Breast epithelium (tissue), 4 donors: ENCODE data around the gene ACP3. TPM values are rescaled to one million over a fixed set of nuclear protein-coding genes. Genes with fewer than 3 reads are reported as not detected.

Experiments used
- DNase-seq, 2 donors: peaks; one replicate each; pipeline ENCODE4 v3.0.0-alpha.2; 2019; ENCODE audit warnings: low spot score in 2 of 2
- H3K27ac ChIP-seq, 2 donors: fragments of 200-600 bp; sonication (generic) in 1 of 2; one replicate each; pipeline ENCODE4 v1.5.1; 2016 to 2019; ENCODE audit warnings: mild to moderate bottlenecking in 1 of 2
- H3K27me3 ChIP-seq, 2 donors: fragments of 200-600 bp; sonication (generic) in 1 of 2; one replicate each; pipeline versions ENCODE4 v1.5.1 to v1.6.0; 2017 to 2019; ENCODE audit warnings: control low read depth in 1 of 2, mild to moderate bottlenecking in 1 of 2
- H3K36me3 ChIP-seq: fragments of 200-600 bp; one replicate; pipeline ENCODE4 v1.5.1; 2019
- H3K4me1 ChIP-seq, 2 donors: fragments of 200-600 bp; sonication (generic); one replicate each; pipeline ENCODE4 v1.5.1; 2016 to 2019; ENCODE audit warnings: control low read depth in 1 of 2
- H3K4me3 ChIP-seq, 3 donors: fragments of 200-600 bp; sonication (generic); 1 replicate in 2 of 3; 2 replicates in 1 of 3; pipeline ENCODE4 v1.5.1; 2016 to 2019; ENCODE audit warnings: mild to moderate bottlenecking in 3 of 3, moderate library complexity in 2 of 3
- H3K9me3 ChIP-seq, 2 donors: fragments of 200-600 bp; sonication (generic) in 1 of 2; one replicate each; pipeline ENCODE4 v1.5.1; 2016 to 2019; ENCODE audit warnings: control low read depth in 1 of 2
- POLR2A ChIP-seq: fragments of 450-650 bp; IDR thresholded peaks from one replicate; pipeline ENCODE4 v1.6.1; 2016; ENCODE audit warnings: antibody characterized with exemption, mild to moderate bottlenecking, moderate library complexity
- POLR2AphosphoS5 ChIP-seq, 3 donors: sonication (generic); formaldehyde crosslinking; IDR thresholded peaks; one replicate each; pipeline ENCODE4 v1.6.1; 2017; ENCODE audit warnings: antibody characterized with exemption in 3 of 3
- intact Hi-C: fragments of 100-400 bp; cut with DNase I; formaldehyde crosslinking; loops from one replicate; pipeline ENCODE4 v1.15.1; 2023; ENCODE audit warnings: low total_unique reads
- total RNA-seq, 3 donors: library from RNA; depleted of rRNA; stranded (reverse); fragments of >200 nt; gene quantifications; one replicate each; pipeline ENCODE4 v1.1.0, GENCODE V29; 2016
- TF ChIP-seq, protein P1 (sequence below), 3 donors: fragments of 450-650 bp; IDR thresholded peaks; one replicate each; pipeline ENCODE4 v1.5.1; 2016 to 2017; ENCODE audit warnings: antibody characterized with exemption in 3 of 3, mild to moderate bottlenecking in 3 of 3, moderate library complexity in 3 of 3

Gene ACP3
- total RNA-seq, 3 donors from 2014 or later = 1.8 to 6.9 (median 6.7) TPM

DNA sequence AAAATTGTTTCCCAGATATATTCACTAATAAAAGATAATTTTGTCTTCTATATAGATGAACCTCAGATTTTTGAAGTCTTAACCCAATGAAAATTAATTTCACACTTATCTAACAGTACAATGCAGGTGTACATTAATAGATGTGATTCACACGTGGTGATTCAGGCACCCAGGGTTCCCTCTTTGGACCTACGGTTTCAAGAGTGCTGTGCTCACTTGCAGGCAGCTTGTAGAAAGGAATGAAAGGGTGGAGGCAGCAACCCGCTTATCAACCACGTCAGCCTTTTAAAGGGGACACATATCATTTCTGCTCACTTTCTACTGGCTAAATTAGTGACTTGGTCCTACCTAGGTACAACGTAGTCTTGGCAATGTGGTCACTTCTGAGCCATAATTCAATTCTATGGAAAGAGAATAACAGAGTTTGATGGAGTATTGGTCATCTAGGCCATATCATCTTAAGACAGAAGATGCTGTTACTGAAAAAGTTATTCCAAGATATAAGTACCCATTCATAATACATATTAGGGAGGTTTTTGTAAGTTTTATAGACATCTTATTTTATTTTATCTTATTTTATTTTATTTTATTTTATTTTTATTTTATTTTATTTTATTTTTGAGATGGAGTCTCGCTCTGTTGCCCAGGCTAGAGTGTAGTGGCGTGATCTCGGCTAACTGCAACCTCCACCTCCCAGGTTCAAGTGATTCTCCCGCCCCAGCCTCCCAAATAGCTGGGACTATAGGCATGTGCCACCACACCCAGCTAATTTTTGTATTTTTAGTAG, 37.9 kb downstream of the ACP3 start:
- Histone ChIP-seq H3K36me3 (no peaks in the 10 kb centered on the region), H3K4me1 (no peaks in the 10 kb centered on the region), H3K27me3 (no peaks in the 10 kb centered on the region), H3K4me3 (no peak overlapping the region), H3K9me3 (no peaks in the 10 kb centered on the region), H3K27ac (no peak overlapping the region)
- DNase-seq = no peak
- TF ChIP-seq, protein P1, sequence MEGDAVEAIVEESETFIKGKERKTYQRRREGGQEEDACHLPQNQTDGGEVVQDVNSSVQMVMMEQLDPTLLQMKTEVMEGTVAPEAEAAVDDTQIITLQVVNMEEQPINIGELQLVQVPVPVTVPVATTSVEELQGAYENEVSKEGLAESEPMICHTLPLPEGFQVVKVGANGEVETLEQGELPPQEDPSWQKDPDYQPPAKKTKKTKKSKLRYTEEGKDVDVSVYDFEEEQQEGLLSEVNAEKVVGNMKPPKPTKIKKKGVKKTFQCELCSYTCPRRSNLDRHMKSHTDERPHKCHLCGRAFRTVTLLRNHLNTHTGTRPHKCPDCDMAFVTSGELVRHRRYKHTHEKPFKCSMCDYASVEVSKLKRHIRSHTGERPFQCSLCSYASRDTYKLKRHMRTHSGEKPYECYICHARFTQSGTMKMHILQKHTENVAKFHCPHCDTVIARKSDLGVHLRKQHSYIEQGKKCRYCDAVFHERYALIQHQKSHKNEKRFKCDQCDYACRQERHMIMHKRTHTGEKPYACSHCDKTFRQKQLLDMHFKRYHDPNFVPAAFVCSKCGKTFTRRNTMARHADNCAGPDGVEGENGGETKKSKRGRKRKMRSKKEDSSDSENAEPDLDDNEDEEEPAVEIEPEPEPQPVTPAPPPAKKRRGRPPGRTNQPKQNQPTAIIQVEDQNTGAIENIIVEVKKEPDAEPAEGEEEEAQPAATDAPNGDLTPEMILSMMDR (IDR thresholded peaks at IDR 0.05) = no peak
- TF ChIP-seq POLR2AphosphoS5 (IDR thresholded peaks at IDR 0.05) = no peak
- TF ChIP-seq POLR2A = no peak
- intact Hi-C loops = no loop called here

DNA sequence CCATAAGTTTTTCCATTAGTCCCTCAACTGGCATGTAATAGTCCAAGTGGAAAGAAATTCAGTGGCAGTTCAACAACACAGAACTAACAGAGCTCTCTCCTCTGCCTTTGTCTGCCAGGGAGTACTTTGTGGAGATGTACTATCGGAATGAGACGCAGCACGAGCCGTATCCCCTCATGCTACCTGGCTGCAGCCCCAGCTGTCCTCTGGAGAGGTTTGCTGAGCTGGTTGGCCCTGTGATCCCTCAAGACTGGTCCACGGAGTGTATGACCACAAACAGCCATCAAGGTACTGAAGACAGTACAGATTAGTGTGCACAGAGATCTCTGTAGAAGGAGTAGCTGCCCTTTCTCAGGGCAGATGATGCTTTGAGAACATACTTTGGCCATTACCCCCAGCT, 39.4 kb downstream of the ACP3 start:
- Histone ChIP-seq H3K9me3 (no peaks in the 10 kb centered on the region), H3K4me3 (no peak overlapping the region), H3K36me3 (no peaks in the 10 kb centered on the region), H3K4me1 (no peaks in the 10 kb centered on the region), H3K27me3 (no peaks in the 10 kb centered on the region), H3K27ac (no peak overlapping the region)
- intact Hi-C loops = no loop called here
- DNase-seq = no peak
- TF ChIP-seq POLR2A = no peak
- TF ChIP-seq POLR2AphosphoS5 (IDR thresholded peaks at IDR 0.05) = no peak
- TF ChIP-seq, protein P1 (IDR thresholded peaks at IDR 0.05) = no peak

DNA sequence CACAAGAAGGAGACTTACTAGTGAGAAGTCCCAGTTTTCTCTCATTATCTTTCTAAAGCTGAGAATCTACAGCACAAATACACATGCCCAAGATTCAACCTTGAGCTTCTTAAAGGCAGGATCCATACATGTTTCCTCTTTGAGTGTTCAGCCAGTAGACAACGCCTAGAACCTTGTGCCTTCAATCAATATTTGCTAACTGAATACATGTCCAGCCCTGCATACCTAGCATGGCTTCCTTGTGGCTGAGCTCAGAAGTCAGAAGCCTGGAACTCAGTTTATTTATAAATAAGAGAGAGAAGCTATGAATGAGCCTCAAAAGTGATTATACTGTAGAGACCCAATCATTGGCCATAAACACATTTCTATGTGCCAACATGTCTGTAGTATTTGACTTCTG, 43.5 kb downstream of the ACP3 start:
- no peaks in the 10 kb centered on the region for H3K36me3 ChIP-seq

DNA sequence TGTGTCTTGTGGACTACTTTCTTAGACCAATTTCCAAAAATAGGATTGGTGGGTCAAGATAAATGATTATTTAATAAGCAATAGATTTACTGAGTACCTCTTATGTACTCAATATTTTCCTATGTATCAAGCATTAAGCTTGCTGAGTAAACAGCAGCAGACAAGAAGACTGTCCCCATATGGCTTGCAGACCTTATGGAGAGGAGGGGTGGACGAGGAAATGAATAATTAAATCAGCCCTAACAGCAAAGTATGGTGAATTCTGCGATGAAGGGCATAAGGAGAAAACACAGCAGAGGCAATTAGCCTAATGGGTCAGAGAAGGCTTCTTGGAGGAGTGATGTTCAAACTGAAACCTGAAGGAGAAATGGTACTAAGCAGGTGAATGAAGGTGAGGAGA, 45.1 kb downstream of the ACP3 start:
- no peak for TF ChIP-seq POLR2AphosphoS5 (IDR thresholded peaks at IDR 0.05)
- TF ChIP-seq, protein P1 (IDR thresholded peaks at IDR 0.05) = no peak
- TF ChIP-seq POLR2A = no peak
- Histone ChIP-seq H3K27ac (no peak overlapping the region), H3K9me3 (no peaks in the 10 kb centered on the region), H3K4me1 (no peaks in the 10 kb centered on the region), H3K4me3 (no peak overlapping the region), H3K27me3 (no peaks in the 10 kb centered on the region), H3K36me3 (no peaks in the 10 kb centered on the region)
- DNase-seq = no peak
- intact Hi-C loops = no loop called here

More for the DNA sequence above, 43.5 kb downstream of the ACP3 start:
- no peaks in the 10 kb centered on the region for H3K4me1 ChIP-seq
- no peaks in the 10 kb centered on the region for H3K9me3 ChIP-seq
- TF ChIP-seq POLR2AphosphoS5 (IDR thresholded peaks at IDR 0.05) (no peak), POLR2A (no peak)
- TF ChIP-seq, protein P1 (IDR thresholded peaks at IDR 0.05) = no peak
- H3K27ac ChIP-seq = no peak overlapping the region
- intact Hi-C loops = no loop called here
- H3K4me3 ChIP-seq = no peak overlapping the region
- H3K27me3 ChIP-seq = no peaks in the 10 kb centered on the region
- DNase-seq = no peak

DNA sequence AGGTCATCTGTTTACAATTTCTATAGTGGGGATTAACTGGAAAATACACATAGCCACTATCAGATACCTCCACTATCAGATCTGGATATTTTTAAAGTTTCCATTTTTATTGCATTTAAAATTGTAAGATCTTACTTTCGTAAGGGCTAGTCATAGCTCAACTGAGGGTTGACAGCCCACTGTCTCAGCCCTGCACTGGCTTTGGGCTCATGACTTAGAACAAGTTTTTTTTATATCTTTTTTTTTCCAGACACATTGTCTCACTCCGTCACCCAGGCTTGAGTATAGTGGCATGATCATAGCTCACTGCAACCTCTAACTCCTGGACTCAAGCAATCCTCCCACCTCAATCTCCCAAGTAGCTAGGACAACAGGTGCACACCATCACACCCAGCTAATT, 51.3 kb downstream of the ACP3 start:
- H3K4me1 ChIP-seq = no peaks in the 10 kb centered on the region
- H3K27me3 ChIP-seq = no peaks in the 10 kb centered on the region
- TF ChIP-seq POLR2AphosphoS5 (IDR thresholded peaks at IDR 0.05) = no peak
- TF ChIP-seq, protein P1 (IDR thresholded peaks at IDR 0.05) = no peak
- TF ChIP-seq POLR2A = no peak
- no peak for DNase-seq
- H3K36me3 ChIP-seq = no peaks in the 10 kb centered on the region
- no peak overlapping the region for H3K27ac ChIP-seq
- no peak overlapping the region for H3K4me3 ChIP-seq
- intact Hi-C loops = no loop called here
- no peaks in the 10 kb centered on the region for H3K9me3 ChIP-seq
